Stimulated activated memory B cell treated with anti-CD40 and anti-IgM and Interleukin-4, amounts not matched to agents 10 μg/mL and 1 μg/mL and 100 μg/mL, for 72 hours (primary cell): Measurements from ENCODE around the gene SHE.
A peak's percentile ranks its signal among the peaks of the same experiment; 100 is the strongest.

Experiments used
- ATAC-seq: fragments of 150-1000 bp; cut with Tn5 transposase; 2 replicates; pipeline ENCODE4 v1.10.0; 2021
- H3K27ac Mint-ChIP-seq: one replicate; pipeline ENCODE4 v1.8.0; 2022; ENCODE audit warnings: mild to moderate bottlenecking, mixed read lengths
- H3K27me3 Mint-ChIP-seq: one replicate; pipeline ENCODE4 v1.8.0; 2022; ENCODE audit warnings: mixed read lengths
- H3K36me3 Mint-ChIP-seq: one replicate; pipeline ENCODE4 v1.8.0; 2022; ENCODE audit warnings: mixed read lengths
- H3K4me1 Mint-ChIP-seq: one replicate; pipeline ENCODE4 v1.8.0; 2022; ENCODE audit warnings: mixed read lengths
- H3K4me3 Mint-ChIP-seq: one replicate; pipeline ENCODE4 v1.8.0; 2022; ENCODE audit warnings: mild to moderate bottlenecking, moderate library complexity, mixed read lengths
- H3K9me3 Mint-ChIP-seq: one replicate; pipeline ENCODE4 v1.8.0; 2022; ENCODE audit warnings: mixed read lengths

The SHE gene

GRCh38 chr1:154474802-154475201 lies 27.4 kb downstream of the SHE start:
- no peak for ATAC-seq

DNA sequence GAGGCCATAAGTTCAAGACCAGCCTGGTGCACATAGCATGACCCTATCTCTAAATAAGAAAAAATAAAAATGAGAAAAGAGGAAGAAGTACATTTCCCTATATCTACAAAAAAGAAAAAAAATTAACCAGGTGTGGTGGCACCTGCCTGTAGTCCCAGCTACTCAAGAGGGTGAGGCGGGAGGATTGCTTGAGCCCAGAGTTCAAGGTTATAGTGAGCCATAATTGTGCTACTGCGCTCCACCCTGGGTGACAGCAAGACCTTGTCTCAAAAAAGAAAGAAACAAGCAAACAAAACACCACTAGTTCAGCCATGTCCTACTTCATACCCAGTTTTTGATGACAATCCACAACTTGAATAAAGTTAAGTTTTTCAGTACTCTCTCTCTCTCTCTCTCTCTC lies 30.9 kb downstream of the SHE start:
- H3K4me3 Mint-ChIP-seq = no peak overlapping the region
- H3K4me1 Mint-ChIP-seq = peaks cover 13% of the 10 kb centered on the region
- H3K27ac Mint-ChIP-seq = no peak overlapping the region
- H3K27me3 Mint-ChIP-seq = no peaks in the 10 kb centered on the region
- H3K9me3 Mint-ChIP-seq = no peaks in the 10 kb centered on the region
- no peaks in the 10 kb centered on the region for H3K36me3 Mint-ChIP-seq
- no peak for ATAC-seq

More at GRCh38 chr1:154474802-154475201, 27.4 kb downstream of the SHE start:
- H3K36me3 Mint-ChIP-seq = no peaks in the 10 kb centered on the region
- no peak overlapping the region for H3K4me3 Mint-ChIP-seq
- peaks cover 7% of the 10 kb centered on the region for H3K4me1 Mint-ChIP-seq
- no peaks in the 10 kb centered on the region for H3K9me3 Mint-ChIP-seq
- no peaks in the 10 kb centered on the region for H3K27me3 Mint-ChIP-seq
- no peak overlapping the region for H3K27ac Mint-ChIP-seq

DNA sequence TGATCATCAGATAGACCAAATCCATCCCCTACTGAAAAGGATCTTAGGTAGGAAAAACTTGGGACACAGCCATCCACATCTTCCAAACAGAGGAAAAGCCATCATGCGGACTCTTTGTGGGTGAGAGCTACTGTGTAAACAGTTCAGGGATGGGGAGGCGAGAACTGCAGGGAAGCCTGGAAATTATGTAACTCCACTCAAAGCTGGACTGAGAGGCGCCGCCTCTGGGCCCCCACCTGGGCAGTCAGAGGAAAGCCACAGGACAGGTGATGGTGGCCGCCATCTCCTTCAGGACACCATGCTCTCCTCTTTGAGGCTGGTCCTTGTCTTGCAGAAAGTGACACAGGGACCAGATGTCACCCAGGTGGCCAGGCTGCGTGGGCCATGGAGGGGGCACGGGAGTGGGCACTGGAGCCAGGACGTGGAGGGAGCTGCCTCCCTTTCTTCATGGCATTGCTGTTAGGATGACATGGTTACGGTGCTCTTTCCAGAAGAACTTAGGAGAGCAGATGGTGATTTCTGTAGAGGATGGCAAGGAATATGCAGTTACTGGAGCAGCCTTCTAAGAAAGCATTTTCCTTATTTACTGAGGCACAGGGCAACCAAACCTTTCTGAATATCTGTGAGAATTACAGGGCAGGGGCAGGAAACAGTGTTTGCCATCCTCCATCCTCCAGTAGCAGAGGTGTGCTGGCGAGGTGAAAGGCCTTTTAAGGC lies 32.2 kb downstream of the SHE start:
- H3K27me3 Mint-ChIP-seq = no peaks in the 10 kb centered on the region
- H3K27ac Mint-ChIP-seq = no peak overlapping the region
- H3K36me3 Mint-ChIP-seq = no peaks in the 10 kb centered on the region
- no peaks in the 10 kb centered on the region for H3K9me3 Mint-ChIP-seq
- ATAC-seq = no peak
- peaks cover 20% of the 10 kb centered on the region for H3K4me1 Mint-ChIP-seq
- H3K4me3 Mint-ChIP-seq = no peak overlapping the region

DNA sequence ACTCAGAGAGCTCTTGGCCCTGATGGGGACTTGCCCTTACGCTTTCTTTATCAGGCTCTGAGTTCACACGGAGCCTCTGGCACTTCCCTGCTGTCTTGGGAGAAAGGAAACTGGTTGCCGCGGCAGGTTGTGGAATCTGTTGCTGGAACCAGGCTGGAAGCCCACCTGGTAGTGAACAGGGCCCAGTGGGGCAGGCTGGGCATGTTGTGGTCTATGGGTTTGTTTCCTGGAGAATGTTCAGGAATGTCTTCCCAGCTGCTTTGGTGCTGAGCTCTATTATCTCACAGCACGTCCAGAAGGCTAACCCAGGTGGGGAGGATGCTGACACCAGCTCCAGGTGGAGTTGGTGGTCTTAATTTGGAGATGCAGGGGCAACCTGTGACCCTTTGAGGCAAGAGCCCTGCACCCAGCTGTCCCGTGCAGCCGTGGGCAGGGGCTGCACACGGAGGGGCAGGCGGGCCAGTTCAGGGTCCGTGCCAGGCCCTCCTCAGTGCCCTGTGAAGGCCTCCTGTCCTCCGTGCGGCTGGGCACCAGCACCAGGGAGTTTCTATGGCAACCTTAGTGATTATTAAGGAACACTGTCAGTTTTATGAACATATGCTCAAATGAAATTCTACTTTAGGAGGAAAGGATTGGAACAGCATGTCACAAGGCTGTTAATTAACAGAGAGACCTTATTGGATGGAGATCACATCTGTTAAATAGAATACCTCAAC lies 33.5 kb downstream of the SHE start:
- Mint-ChIP-seq H3K36me3 (no peaks in the 10 kb centered on the region), H3K27me3 (no peaks in the 10 kb centered on the region), H3K9me3 (no peaks in the 10 kb centered on the region), H3K4me1 (peaks cover 20% of the 10 kb centered on the region), H3K27ac (no peak overlapping the region), H3K4me3 (no peak overlapping the region)
- ATAC-seq = no peak

DNA sequence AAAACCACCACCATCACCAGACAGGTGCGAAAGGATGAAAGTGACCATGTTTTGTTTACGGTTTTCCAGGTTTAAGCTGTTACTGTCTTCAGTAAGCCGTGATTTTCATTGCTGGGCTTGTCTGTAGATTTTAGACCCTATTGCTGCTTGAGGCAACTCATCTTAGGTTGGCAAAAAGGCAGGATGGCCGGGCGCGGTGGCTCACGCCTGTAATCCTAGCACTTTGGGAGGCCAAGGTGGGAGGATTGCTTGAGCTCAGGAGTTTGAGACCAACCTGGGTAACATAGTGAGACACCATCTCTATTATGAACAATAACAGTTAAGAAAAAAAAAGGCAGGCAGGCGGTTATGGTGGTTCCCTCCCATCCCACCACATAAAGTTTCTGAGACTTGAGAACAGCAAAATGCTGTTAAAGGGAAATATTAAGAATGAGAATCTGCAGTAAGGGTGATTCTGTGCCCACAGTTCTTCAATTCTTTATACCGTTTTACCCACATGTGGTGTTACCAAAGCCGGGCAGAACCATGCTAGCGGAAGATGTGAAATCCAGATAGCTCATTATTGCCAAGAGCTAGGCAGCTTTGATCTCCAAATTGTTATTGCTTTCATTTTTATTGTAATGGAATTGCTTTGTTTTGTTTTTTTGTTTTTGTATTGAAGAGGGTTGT lies 34.6 kb downstream of the SHE start:
- H3K27me3 Mint-ChIP-seq = no peaks in the 10 kb centered on the region
- H3K4me1 Mint-ChIP-seq = peaks cover 20% of the 10 kb centered on the region
- no peaks in the 10 kb centered on the region for H3K36me3 Mint-ChIP-seq
- H3K27ac Mint-ChIP-seq = peak overlapping the region; percentile 53
- H3K4me3 Mint-ChIP-seq = no peak overlapping the region
- no peak for ATAC-seq
- no peaks in the 10 kb centered on the region for H3K9me3 Mint-ChIP-seq

DNA sequence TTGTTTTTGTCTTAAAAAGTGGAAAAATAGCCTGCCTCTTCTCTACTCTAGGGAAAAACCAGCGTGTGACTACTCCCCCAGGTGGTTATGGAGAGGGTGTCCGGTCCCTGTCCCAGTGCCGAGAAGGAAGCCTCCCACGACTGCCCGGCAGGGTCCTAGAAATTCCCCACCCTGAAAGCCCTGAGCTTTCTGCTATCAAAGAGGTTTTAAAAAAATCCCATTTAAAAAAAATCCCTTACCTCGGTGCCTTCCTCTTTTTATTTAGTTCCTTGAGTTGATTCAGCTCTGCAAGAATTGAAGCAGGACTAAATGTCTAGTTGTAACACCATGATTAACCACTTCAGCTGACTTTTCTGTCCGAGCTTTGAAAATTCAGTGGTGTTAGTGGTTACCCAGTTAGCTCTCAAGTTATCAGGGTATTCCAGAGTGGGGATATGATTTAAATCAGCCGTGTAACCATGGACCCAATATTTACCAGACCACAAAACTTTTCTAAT lies 35.2 kb downstream of the SHE start:
- Mint-ChIP-seq H3K27ac (peak overlapping the region; percentile 53), H3K4me1 (peaks cover 20% of the 10 kb centered on the region), H3K9me3 (no peaks in the 10 kb centered on the region), H3K36me3 (no peaks in the 10 kb centered on the region), H3K4me3 (no peak overlapping the region), H3K27me3 (no peaks in the 10 kb centered on the region)
- ATAC-seq = peak; percentile 47

DNA sequence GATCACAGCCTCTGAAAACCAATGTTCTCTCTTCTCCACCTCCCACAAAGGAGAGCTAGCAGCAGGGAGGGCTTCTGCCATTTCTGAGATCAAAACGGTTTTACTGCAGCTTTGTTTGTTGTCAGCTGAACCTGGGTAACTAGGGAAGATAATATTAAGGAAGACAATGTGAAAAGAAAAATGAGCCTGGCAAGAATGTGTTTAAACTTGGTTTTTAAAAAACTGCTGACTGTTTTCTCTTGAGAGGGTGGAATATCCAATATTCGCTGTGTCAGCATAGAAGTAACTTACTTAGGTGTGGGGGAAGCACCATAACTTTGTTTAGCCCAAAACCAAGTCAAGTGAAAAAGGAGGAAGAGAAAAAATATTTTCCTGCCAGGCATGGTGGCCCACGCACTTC lies 36.0 kb downstream of the SHE start:
- Mint-ChIP-seq H3K9me3 (no peaks in the 10 kb centered on the region), H3K27me3 (no peaks in the 10 kb centered on the region), H3K4me1 (peaks cover 20% of the 10 kb centered on the region), H3K36me3 (no peaks in the 10 kb centered on the region), H3K27ac (peak overlapping the region; percentile 53), H3K4me3 (peak overlapping the region; percentile 1)
- ATAC-seq = no peak

- Mint-ChIP-seq H3K9me3 (no peaks in the 10 kb centered on the region), H3K27ac (peak overlapping the region; percentile 53), H3K36me3 (no peaks in the 10 kb centered on the region), H3K4me1 (peaks cover 20% of the 10 kb centered on the region), H3K27me3 (no peaks in the 10 kb centered on the region), H3K4me3 (peak overlapping the region; percentile 1)
- ATAC-seq = no peak
Observed at GRCh38 chr1:154465621-154466195, 36.5 kb downstream of the SHE start.

DNA sequence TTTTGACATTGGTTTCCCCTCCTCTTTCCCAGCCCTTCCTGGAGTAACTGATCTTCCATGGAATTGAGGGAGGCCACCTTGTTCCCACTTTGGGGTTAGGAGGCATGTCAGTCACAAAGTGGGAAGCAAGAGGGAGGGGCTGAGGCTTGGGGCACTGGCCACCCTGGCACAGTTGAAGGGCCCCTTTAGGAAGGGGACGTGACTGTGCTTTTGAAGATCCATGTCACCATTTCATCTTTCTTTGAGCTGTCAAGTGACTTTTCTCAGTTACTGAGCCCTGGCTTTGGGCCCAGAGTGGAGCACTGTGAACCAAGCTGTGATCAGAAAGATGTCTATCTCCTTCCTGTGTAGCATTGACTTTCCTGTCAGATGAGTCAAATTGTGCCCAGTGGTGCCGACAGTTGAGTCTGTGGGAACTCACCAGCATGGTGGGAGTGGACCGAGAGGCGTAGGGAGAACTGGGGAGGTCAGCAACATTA lies 38.7 kb downstream of the SHE start:
- H3K27me3 Mint-ChIP-seq = no peaks in the 10 kb centered on the region
- peaks cover 20% of the 10 kb centered on the region for H3K4me1 Mint-ChIP-seq
- no peak for ATAC-seq
- no peak overlapping the region for H3K4me3 Mint-ChIP-seq
- H3K9me3 Mint-ChIP-seq = no peaks in the 10 kb centered on the region
- no peak overlapping the region for H3K27ac Mint-ChIP-seq
- no peaks in the 10 kb centered on the region for H3K36me3 Mint-ChIP-seq

DNA sequence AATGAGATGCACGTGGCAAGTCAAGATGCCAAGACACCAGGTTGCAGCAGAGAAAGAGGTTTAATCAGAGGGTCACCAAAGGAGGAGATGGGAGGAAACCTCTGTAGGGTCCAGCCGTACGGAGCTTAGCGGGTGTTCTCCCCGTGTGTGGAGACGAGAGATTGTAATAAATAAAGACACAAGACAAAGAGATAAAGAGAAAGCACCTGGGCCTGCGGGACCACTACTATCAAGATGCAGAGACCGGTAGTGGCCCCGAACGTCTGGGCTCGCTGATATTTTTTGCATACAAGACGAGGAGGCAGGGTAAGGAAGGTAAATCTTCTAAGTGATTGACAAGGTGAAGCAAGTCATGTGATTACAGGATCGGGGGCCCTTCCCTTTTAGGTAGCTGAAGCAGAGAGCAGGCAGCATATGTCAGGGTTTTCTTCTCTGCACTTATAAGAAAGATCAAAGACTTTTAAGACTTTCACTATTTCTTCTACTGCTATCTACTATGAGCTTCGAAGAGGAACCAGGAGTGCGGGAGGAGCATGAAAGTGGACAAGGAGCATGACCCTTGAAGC lies 41.4 kb downstream of the SHE start:
- H3K4me3 Mint-ChIP-seq = no peak overlapping the region
- peaks cover 10% of the 10 kb centered on the region for H3K36me3 Mint-ChIP-seq
- ATAC-seq = no peak
- H3K27ac Mint-ChIP-seq = no peak overlapping the region
- H3K4me1 Mint-ChIP-seq = peaks cover 2% of the 10 kb centered on the region
- no peaks in the 10 kb centered on the region for H3K9me3 Mint-ChIP-seq
- H3K27me3 Mint-ChIP-seq = no peaks in the 10 kb centered on the region

GRCh38 chr1:154459080-154459479 lies 43.1 kb downstream of the SHE start:
- Mint-ChIP-seq H3K9me3 (no peaks in the 10 kb centered on the region), H3K27me3 (no peaks in the 10 kb centered on the region), H3K4me3 (no peak overlapping the region), H3K27ac (no peak overlapping the region), H3K36me3 (peaks cover 17% of the 10 kb centered on the region), H3K4me1 (peaks cover 6% of the 10 kb centered on the region)
- no peak for ATAC-seq

- H3K27ac Mint-ChIP-seq = no peak overlapping the region
- no peak for ATAC-seq
- no peaks in the 10 kb centered on the region for H3K27me3 Mint-ChIP-seq
- H3K36me3 Mint-ChIP-seq = peaks cover 38% of the 10 kb centered on the region
- no peaks in the 10 kb centered on the region for H3K9me3 Mint-ChIP-seq
- H3K4me3 Mint-ChIP-seq = no peak overlapping the region
- peaks cover 16% of the 10 kb centered on the region for H3K4me1 Mint-ChIP-seq
Observed at GRCh38 chr1:154456631-154457030, 45.6 kb downstream of the SHE start.

- peaks cover 16% of the 10 kb centered on the region for H3K4me1 Mint-ChIP-seq
- ATAC-seq = peak; percentile 47
Observed at GRCh38 chr1:154454386-154455120, 47.7 kb downstream of the SHE start.

DNA sequence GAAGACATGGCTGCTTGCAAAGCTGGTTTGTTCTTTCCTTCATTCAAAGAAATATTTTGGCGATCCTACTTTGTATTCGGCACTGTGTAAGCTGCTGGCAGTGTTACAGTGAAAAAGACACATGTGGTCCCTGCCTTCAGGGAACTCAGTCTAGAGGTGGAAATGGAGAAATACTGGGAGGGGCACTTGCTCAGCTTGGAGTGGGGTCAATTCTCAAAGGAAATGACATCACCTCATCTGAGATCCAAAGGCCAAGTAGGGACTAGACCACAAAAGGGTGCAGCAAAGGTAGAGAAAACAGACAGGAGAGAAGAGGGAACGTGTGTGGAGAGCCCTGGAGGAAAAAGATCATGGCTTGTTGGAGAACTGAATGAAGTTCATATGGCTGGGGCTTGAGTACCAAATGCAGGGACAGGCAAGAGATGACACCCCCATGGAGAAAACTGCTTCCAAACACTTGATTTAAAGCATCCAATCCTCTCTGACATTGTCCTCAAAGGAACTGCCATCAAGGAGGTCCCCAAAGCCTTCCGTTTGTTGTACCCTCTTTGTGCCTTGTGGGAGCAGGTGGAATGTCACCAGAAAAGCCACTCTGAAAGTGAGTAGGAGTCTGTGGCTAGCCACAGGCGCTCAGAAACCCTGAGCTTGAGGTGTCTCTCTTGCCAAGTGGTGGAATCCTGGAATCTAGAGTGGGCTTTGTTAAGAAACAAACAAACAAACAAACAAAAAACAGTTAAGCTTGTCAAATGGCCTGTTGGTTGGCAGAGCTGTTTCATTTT lies 48.4 kb downstream of the SHE start:
- H3K27me3 Mint-ChIP-seq = no peaks in the 10 kb centered on the region
- H3K36me3 Mint-ChIP-seq = peaks cover 53% of the 10 kb centered on the region
- H3K27ac Mint-ChIP-seq = no peak overlapping the region
- no peak overlapping the region for H3K4me3 Mint-ChIP-seq
- H3K4me1 Mint-ChIP-seq = peaks cover 16% of the 10 kb centered on the region
- no peaks in the 10 kb centered on the region for H3K9me3 Mint-ChIP-seq
- no peak for ATAC-seq

More at GRCh38 chr1:154454386-154455120, 47.7 kb downstream of the SHE start:
- Mint-ChIP-seq H3K27me3 (no peaks in the 10 kb centered on the region), H3K4me3 (no peak overlapping the region), H3K27ac (no peak overlapping the region), H3K9me3 (no peaks in the 10 kb centered on the region), H3K36me3 (peaks cover 51% of the 10 kb centered on the region)
